Activated naive CD4-positive, alpha-beta T cell (primary cell): ENCODE results near the gene UST.
"Not testable (repeated sequence)": the region's sequence is repeated elsewhere in the genome, so short reads cannot be mapped to it uniquely, and the experiment has no call there.

ENCODE experiments used
- DNase-seq, 4 experiments: peaks; one replicate each; lab custom pipeline; 2025; lab: John Stamatoyannopoulos, UW

Gene UST

GRCh38 chr6:148736774-148737412 lies 9.9 kb upstream of the UST start:
- no peak for DNase-seq

DNA sequence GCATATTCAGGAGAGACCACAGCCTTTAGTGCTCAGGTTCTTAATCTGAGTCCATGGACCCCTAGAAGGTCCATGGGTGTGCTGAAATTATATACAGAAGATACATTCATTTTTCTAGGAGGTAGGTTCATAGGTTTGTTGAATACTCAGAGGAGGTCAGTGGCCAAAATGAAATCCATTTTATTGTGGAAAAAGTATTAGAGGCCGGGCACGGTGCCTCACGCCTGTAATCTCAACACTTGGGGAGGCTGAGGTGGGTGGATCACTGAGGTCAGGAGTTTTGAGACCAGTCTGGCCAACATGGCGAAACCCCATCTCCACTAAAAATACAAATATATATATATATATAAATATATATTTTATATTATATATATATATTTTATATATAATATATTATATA lies 9.0 kb upstream of the UST start:
- no peak for DNase-seq

- DNase-seq = no peak
Measured at GRCh38 chr6:148738946-148739821, 7.6 kb upstream of the UST start.

DNA sequence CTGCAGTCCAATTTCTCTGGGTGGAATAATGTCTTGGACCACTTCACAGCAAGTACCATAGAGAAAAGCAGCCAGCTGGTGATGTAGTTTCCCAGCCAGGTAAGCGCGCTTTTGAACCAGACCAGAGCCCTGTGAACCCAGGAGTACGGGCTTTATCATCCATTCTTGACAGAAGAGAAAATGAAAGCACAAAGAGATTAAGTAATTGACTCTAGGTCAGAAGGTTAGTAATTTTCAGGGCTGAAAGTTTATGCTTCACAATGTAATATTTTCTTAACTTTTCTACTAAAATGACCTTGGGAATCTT lies 7.1 kb upstream of the UST start:
- no peak for DNase-seq

DNA sequence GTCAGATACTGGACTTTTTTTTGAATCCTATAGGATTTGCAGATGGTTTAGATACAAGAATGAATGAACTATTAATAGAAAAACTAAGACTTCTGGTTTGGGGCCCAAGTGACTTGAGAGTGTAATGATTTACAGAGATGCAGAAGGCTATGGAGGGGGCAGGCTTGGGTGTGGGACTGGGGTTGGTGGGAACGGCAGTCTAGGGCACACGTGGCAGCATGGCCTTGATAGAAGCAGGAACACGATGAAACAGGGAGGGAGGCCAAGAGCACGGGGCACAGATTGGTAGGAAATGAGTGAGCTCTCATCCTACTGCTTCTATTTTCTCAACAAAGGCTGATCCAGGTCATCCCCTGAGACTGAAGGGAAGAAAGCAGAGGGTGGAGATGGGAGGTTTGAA lies 3.4 kb upstream of the UST start:
- no peak for DNase-seq

DNA sequence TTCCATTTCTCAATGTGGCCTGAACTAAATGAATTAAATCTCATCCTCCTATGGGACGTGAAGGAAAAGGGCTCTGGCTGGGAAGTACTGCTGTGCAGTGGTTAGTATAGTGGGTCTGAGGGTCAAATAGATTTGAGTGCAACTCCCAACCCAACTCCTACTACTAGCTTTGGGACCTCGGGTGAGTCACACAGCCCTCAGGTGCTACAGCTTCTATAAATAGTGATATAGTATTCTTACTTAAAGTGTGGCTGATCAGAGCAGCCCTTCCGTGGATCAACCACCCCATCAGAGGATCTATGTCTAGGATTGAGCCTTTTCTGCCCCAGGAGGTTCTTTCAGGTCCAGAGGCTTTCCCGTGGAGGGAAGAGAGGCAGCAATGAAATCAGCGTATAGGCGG lies 904 bp upstream of the UST start:
- no peak for DNase-seq

GRCh38 chr6:148747145-148747470 lies 278 bp downstream of the UST start:
- DNase-seq = no peak

GRCh38 chr6:148747471-148748165 lies 788 bp downstream of the UST start:
- no peak for DNase-seq

DNA sequence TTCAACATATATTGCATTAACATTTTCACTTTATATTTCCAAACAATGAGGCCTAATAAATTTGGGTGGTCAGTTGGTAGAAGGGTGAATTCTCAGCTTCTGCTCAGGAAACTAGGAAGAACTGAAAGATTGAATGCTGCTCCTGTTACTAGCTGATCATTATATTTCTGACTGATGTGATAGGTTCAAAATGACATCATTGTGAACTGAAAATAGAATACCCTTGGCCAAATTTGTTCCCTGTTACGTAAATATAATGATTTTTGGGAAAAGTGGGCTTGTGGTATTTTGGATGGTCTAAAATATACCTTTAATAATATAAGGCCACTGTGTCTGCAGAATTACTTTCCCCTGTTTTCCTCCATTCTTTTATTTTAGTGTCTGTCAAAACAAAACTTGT lies 2.8 kb downstream of the UST start:
- DNase-seq = no peak

GRCh38 chr6:148750838-148751792 lies 4.3 kb downstream of the UST start:
- DNase-seq = no peak

- no peak for DNase-seq
Measured at GRCh38 chr6:148751793-148752170, 5.0 kb downstream of the UST start.

GRCh38 chr6:148755379-148755778 lies 8.5 kb downstream of the UST start:
- not testable (repeated sequence) for DNase-seq

GRCh38 chr6:148757944-148758480 lies 11.2 kb downstream of the UST start:
- DNase-seq = no peak

- DNase-seq = no peak
Measured at GRCh38 chr6:148758492-148758891, 11.7 kb downstream of the UST start.

DNA sequence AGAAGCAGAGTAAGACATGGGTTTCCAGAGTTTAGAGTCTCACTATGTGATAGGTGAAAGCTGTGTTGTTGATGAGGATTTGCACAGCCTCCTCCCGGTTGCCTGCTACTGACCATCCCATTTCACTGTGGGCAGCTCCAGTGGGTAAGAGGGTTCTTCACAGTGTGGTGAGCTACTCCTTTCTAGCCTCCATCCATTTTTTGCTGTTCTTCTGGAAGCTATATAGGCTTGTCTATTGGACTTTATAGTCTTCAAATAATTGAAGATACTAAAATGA lies 13.4 kb downstream of the UST start:
- DNase-seq = no peak

GRCh38 chr6:148760568-148761526 lies 14.0 kb downstream of the UST start:
- DNase-seq = no peak

GRCh38 chr6:148761527-148762011 lies 14.7 kb downstream of the UST start:
- DNase-seq = no peak

DNA sequence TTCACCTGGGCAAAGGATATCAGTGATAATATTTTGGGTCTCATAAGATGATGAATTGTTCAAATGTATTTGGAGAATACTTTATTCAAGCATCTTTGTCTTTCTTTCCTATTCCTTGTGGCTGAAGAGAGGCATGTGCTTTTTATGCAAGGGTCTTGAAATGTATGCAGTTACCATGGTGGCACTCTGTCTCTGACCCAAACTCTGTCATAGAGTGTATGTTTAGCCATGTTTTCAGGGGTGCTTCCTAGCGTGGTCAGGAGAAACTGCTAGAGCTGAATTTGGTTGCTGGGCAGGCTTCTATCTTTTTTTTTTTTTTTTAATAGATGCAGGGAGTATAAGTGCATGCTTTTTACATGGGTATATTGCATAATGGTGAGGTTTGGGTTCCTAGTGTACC lies 15.4 kb downstream of the UST start:
- no peak for DNase-seq

GRCh38 chr6:148764259-148765020 lies 17.6 kb downstream of the UST start:
- DNase-seq = not testable (repeated sequence)
